Central memory CD8-positive, alpha-beta T cell (primary cell): Measurements from ENCODE around the gene CUEDC1.
"Not testable (repeated sequence)": the region's sequence is repeated elsewhere in the genome, so short reads cannot be mapped to it uniquely, and the experiment has no call there.

Experiments used
- ATAC-seq: fragments of 150-1000 bp; cut with Tn5 transposase; replicated peaks from 2 replicates; pipeline ENCODE4 v1.10.0; 2022; ENCODE audit warnings: mild to moderate bottlenecking, moderate FRiP score, moderate number of reproducible peaks; ENCODE audit not compliant: poor library complexity, severe bottlenecking; ENCODE audit errors: extremely low read depth
- DNase-seq, 2 donors: peaks; one replicate each; pipeline ENCODE4 v3.0.0; 2021; ENCODE audit warnings: low spot score in 2 of 2
- H3K27ac Mint-ChIP-seq: one replicate; pipeline ENCODE4 v1.8.0; 2022; ENCODE audit warnings: low read depth, mild to moderate bottlenecking, moderate library complexity, mixed read lengths
- H3K27me3 Mint-ChIP-seq: one replicate; pipeline ENCODE4 v1.8.0; 2022; ENCODE audit warnings: mixed read lengths
- H3K36me3 Mint-ChIP-seq: one replicate; pipeline ENCODE4 v1.8.0; 2022; ENCODE audit warnings: mild to moderate bottlenecking, moderate library complexity, mixed read lengths; ENCODE audit not compliant: insufficient read depth
- H3K4me1 Mint-ChIP-seq: one replicate; pipeline ENCODE4 v1.8.0; 2022; ENCODE audit warnings: mixed read lengths
- H3K4me3 Mint-ChIP-seq: one replicate; pipeline ENCODE4 v1.8.0; 2022; ENCODE audit warnings: mild to moderate bottlenecking, moderate library complexity, mixed read lengths
- H3K9me3 Mint-ChIP-seq: one replicate; pipeline ENCODE4 v1.8.0; 2022; ENCODE audit warnings: mixed read lengths

CUEDC1 gene

GRCh38 chr17:57963149-57963511 is 7.9 kb upstream of the CUEDC1 start:
- Mint-ChIP-seq H3K27me3 (peaks cover 45% of the 10 kb centered on the region), H3K9me3 (no peaks in the 10 kb centered on the region), H3K36me3 (peaks cover 1% of the 10 kb centered on the region), H3K27ac (no peak overlapping the region), H3K4me3 (no peak overlapping the region), H3K4me1 (peaks cover 5% of the 10 kb centered on the region)
- ATAC-seq (no peak), DNase-seq (no peak)

- no peak for ATAC-seq
- no peak for DNase-seq
- Mint-ChIP-seq H3K9me3 (no peaks in the 10 kb centered on the region), H3K4me1 (peaks cover 11% of the 10 kb centered on the region), H3K36me3 (peaks cover 1% of the 10 kb centered on the region), H3K4me3 (no peak overlapping the region), H3K27ac (no peak overlapping the region), H3K27me3 (peaks cover 51% of the 10 kb centered on the region)
Measured at GRCh38 chr17:57962279-57963148, 7.3 kb upstream of the CUEDC1 start.

- Mint-ChIP-seq H3K27me3 (peaks cover 62% of the 10 kb centered on the region), H3K27ac (no peak overlapping the region), H3K9me3 (no peaks in the 10 kb centered on the region), H3K36me3 (peaks cover 1% of the 10 kb centered on the region), H3K4me1 (peaks cover 29% of the 10 kb centered on the region), H3K4me3 (no peak overlapping the region)
- DNase-seq (no peak), ATAC-seq (no peak)
Measured at GRCh38 chr17:57959929-57960328, 4.7 kb upstream of the CUEDC1 start.

GRCh38 chr17:57958391-57958790 is 3.2 kb upstream of the CUEDC1 start:
- H3K27ac Mint-ChIP-seq, H3K9me3 Mint-ChIP-seq, DNase-seq, ATAC-seq, H3K4me3 Mint-ChIP-seq, H3K36me3 Mint-ChIP-seq: not testable (repeated sequence)
- H3K27me3 Mint-ChIP-seq = peaks cover 48% of the 10 kb centered on the region
- H3K4me1 Mint-ChIP-seq = peaks cover 29% of the 10 kb centered on the region

- ATAC-seq (no peak), DNase-seq (no peak)
- H3K4me3 Mint-ChIP-seq = no peak overlapping the region
- H3K27me3 Mint-ChIP-seq = peaks cover 46% of the 10 kb centered on the region
- H3K27ac Mint-ChIP-seq = no peak overlapping the region
- H3K36me3 Mint-ChIP-seq = peaks cover 3% of the 10 kb centered on the region
- H3K4me1 Mint-ChIP-seq = peaks cover 29% of the 10 kb centered on the region
- no peaks in the 10 kb centered on the region for H3K9me3 Mint-ChIP-seq
Measured at GRCh38 chr17:57957886-57958285, 2.7 kb upstream of the CUEDC1 start.

GRCh38 chr17:57957120-57957850 is 2.1 kb upstream of the CUEDC1 start:
- no peak for DNase-seq
- Mint-ChIP-seq H3K36me3 (peaks cover 3% of the 10 kb centered on the region), H3K27ac (no peak overlapping the region), H3K27me3 (peaks cover 40% of the 10 kb centered on the region), H3K4me1 (peaks cover 29% of the 10 kb centered on the region), H3K4me3 (no peak overlapping the region), H3K9me3 (no peaks in the 10 kb centered on the region)
- ATAC-seq = no peak

GRCh38 chr17:57956291-57957119 is 1.3 kb upstream of the CUEDC1 start:
- H3K4me1 Mint-ChIP-seq = peaks cover 29% of the 10 kb centered on the region
- peak; percentile 87 for ATAC-seq

GRCh38 chr17:57954397-57955182 is 622 bp downstream of the CUEDC1 start:
- DNase-seq (no peak), ATAC-seq (no peak)
- Mint-ChIP-seq H3K36me3 (peaks cover 3% of the 10 kb centered on the region), H3K27ac (no peak overlapping the region), H3K27me3 (peaks cover 31% of the 10 kb centered on the region), H3K9me3 (no peaks in the 10 kb centered on the region), H3K4me3 (peak overlapping the region; percentile 64), H3K4me1 (peaks cover 37% of the 10 kb centered on the region)

More at GRCh38 chr17:57956291-57957119, 1.3 kb upstream of the CUEDC1 start:
- peak in 1 of 2 donors; percentile 41 for DNase-seq
- Mint-ChIP-seq H3K27me3 (peaks cover 33% of the 10 kb centered on the region), H3K9me3 (no peaks in the 10 kb centered on the region), H3K36me3 (peaks cover 3% of the 10 kb centered on the region), H3K4me3 (peak overlapping the region; percentile 81), H3K27ac (peak overlapping the region; percentile 44)

- no peaks in the 10 kb centered on the region for H3K9me3 Mint-ChIP-seq
- H3K4me3 Mint-ChIP-seq = peak overlapping the region; percentile 64
- H3K27me3 Mint-ChIP-seq = peaks cover 24% of the 10 kb centered on the region
- DNase-seq (no peak), ATAC-seq (no peak)
- peaks cover 37% of the 10 kb centered on the region for H3K4me1 Mint-ChIP-seq
- H3K36me3 Mint-ChIP-seq = peaks cover 2% of the 10 kb centered on the region
- H3K27ac Mint-ChIP-seq = no peak overlapping the region
Measured at GRCh38 chr17:57953705-57954396, 1.4 kb downstream of the CUEDC1 start.

GRCh38 chr17:57953219-57953618 is 2.0 kb downstream of the CUEDC1 start:
- ATAC-seq (no peak), DNase-seq (no peak)
- Mint-ChIP-seq H3K4me1 (peaks cover 43% of the 10 kb centered on the region), H3K27ac (no peak overlapping the region), H3K9me3 (no peaks in the 10 kb centered on the region), H3K4me3 (no peak overlapping the region), H3K27me3 (peaks cover 18% of the 10 kb centered on the region), H3K36me3 (peaks cover 2% of the 10 kb centered on the region)

- Mint-ChIP-seq H3K4me1 (peaks cover 30% of the 10 kb centered on the region), H3K4me3 (no peak overlapping the region), H3K27me3 (no peaks in the 10 kb centered on the region), H3K36me3 (peaks cover 2% of the 10 kb centered on the region), H3K9me3 (no peaks in the 10 kb centered on the region), H3K27ac (no peak overlapping the region)
- DNase-seq (no peak), ATAC-seq (no peak)
Measured at GRCh38 chr17:57949649-57950048, 5.6 kb downstream of the CUEDC1 start.
